Hepatocyte (in vitro differentiated cells): ENCODE results near the gene GATC.

ENCODE experiments used
- CTCF ChIP-seq: fragments of 200-600 bp; sonication (generic); IDR thresholded peaks from 2 replicates; pipeline ENCODE4 v1.5.1; 2016; ENCODE audit warnings: antibody characterized with exemption, mild to moderate bottlenecking; ENCODE audit not compliant: poor library complexity
- EZH2 ChIP-seq: fragments of 200-600 bp; sonication (generic); IDR thresholded peaks from 2 replicates; pipeline ENCODE4 v1.6.1; 2016; ENCODE audit warnings: antibody characterized with exemption, mild to moderate bottlenecking, borderline replicate concordance
- EZH2phosphoT487 ChIP-seq: fragments of 200-600 bp; sonication (generic); IDR thresholded peaks from one replicate; pipeline ENCODE4 v1.6.1; 2018; ENCODE audit warnings: antibody characterized with exemption, mild to moderate bottlenecking, low read depth, moderate library complexity; ENCODE audit not compliant: unreplicated experiment, severe bottlenecking

- no peak for TF ChIP-seq EZH2
- no peak for TF ChIP-seq CTCF
- no peak for TF ChIP-seq EZH2phosphoT487
These were observed 58.3 kb downstream of the GATC start for GRCh38 chr12:120504587-120504986.
